Measurements from ENCODE around the gene VAPB. TPM values are rescaled to one million over a fixed set of nuclear protein-coding genes. Genes with fewer than 3 reads are reported as not detected.
A peak's percentile ranks its signal among the peaks of the same experiment; 100 is the strongest.

The VAPB gene
- polyA plus RNA-seq, 1 donor (not counting 4 experiments of a cell fraction or from before 2014, with no cell fraction given), result 38.0 TPM

GRCh38 chr20:58405504-58406291 is 16.7 kb downstream of the VAPB start:
- no peak overlapping the region for H2AFZ ChIP-seq (ENCODE audit: control insufficient read depth, low read length)
- peaks cover 43% of the 10 kb centered on the region for H3K4me1 ChIP-seq (ENCODE audit: control insufficient read depth, extremely low read depth, insufficient read depth, low read length)
- peaks cover 25% of the 10 kb centered on the region for H4K20me1 ChIP-seq (ENCODE audit: control insufficient read depth, extremely low read depth, insufficient read depth, low read length)
- peaks cover 4% of the 10 kb centered on the region for H3K9me1 ChIP-seq (ENCODE audit: control insufficient read depth, extremely low read depth, insufficient read depth, low read length)
- DNase-seq (ENCODE audit: low read depth, low spot score) (no peak), FAIRE-seq (no peak)
- no peak overlapping the region for H3K4me2 ChIP-seq (ENCODE audit: control insufficient read depth, extremely low read depth, insufficient read depth, low read depth, low read length)
- peaks cover 90% of the 10 kb centered on the region for H3K79me2 ChIP-seq (ENCODE audit: control insufficient read depth, insufficient read depth, low read length)
- dilution Hi-C loops (cut with MboI; ENCODE audit: extremely low pct_ligation_motif_present, low sequenced_read_pairs), result no loop called here
- TF ChIP-seq, protein P1, sequence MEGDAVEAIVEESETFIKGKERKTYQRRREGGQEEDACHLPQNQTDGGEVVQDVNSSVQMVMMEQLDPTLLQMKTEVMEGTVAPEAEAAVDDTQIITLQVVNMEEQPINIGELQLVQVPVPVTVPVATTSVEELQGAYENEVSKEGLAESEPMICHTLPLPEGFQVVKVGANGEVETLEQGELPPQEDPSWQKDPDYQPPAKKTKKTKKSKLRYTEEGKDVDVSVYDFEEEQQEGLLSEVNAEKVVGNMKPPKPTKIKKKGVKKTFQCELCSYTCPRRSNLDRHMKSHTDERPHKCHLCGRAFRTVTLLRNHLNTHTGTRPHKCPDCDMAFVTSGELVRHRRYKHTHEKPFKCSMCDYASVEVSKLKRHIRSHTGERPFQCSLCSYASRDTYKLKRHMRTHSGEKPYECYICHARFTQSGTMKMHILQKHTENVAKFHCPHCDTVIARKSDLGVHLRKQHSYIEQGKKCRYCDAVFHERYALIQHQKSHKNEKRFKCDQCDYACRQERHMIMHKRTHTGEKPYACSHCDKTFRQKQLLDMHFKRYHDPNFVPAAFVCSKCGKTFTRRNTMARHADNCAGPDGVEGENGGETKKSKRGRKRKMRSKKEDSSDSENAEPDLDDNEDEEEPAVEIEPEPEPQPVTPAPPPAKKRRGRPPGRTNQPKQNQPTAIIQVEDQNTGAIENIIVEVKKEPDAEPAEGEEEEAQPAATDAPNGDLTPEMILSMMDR (optimal IDR thresholded peaks at IDR 0.05 in 1 of 3, IDR thresholded peaks at IDR 0.05 in 1 of 3, conservative IDR thresholded peaks at IDR 0.05 in 1 of 3; ENCODE audit: extremely low read depth in 1 of 3, insufficient read depth in 2 of 3, low read length in 3 of 3), result no peak
- no peak for TF ChIP-seq EZH2 (IDR thresholded peaks at IDR 0.05; ENCODE audit: low read length)
- no peak overlapping the region for H3K4me3 ChIP-seq (ENCODE audit: control insufficient read depth in 2 of 3, extremely low read depth in 1 of 3, insufficient read depth in 2 of 3, low read depth in 1 of 3, low read length in 3 of 3)
- no peaks in the 10 kb centered on the region for H3K36me3 ChIP-seq (ENCODE audit: control insufficient read depth in 2 of 2, extremely low read depth in 1 of 2, insufficient read depth in 2 of 2, low read length in 2 of 2)
- no peaks in the 10 kb centered on the region for H3K9me3 ChIP-seq (ENCODE audit: control insufficient read depth, low read depth, low read length)
- no peaks in the 10 kb centered on the region for H3K27me3 ChIP-seq (ENCODE audit: control insufficient read depth, extremely low read depth, insufficient read depth, low read length)
- no peak overlapping the region for H3K9ac ChIP-seq (ENCODE audit: control insufficient read depth, extremely low read depth, insufficient read depth, low read length)
- H3K27ac ChIP-seq (ENCODE audit: control insufficient read depth, insufficient read depth, low read length), result no peak overlapping the region

GRCh38 chr20:58406422-58407001 is 17.5 kb downstream of the VAPB start:
- Histone ChIP-seq H3K9me3 (ENCODE audit: control insufficient read depth, low read depth, low read length) (no peaks in the 10 kb centered on the region), H3K4me3 (ENCODE audit: control insufficient read depth in 2 of 3, extremely low read depth in 1 of 3, insufficient read depth in 2 of 3, low read depth in 1 of 3, low read length in 3 of 3) (peak overlapping the region in 2 of 3 experiments; percentile 46 to 65), H2AFZ (ENCODE audit: control insufficient read depth, low read length) (no peak overlapping the region), H3K4me1 (ENCODE audit: control insufficient read depth, extremely low read depth, insufficient read depth, low read length) (peaks cover 40% of the 10 kb centered on the region), H3K9ac (ENCODE audit: control insufficient read depth, extremely low read depth, insufficient read depth, low read length) (peak overlapping the region; percentile 37), H3K9me1 (ENCODE audit: control insufficient read depth, extremely low read depth, insufficient read depth, low read length) (peaks cover 4% of the 10 kb centered on the region), H3K4me2 (ENCODE audit: control insufficient read depth, extremely low read depth, insufficient read depth, low read depth, low read length) (peak overlapping the region; percentile 85), H3K27ac (ENCODE audit: control insufficient read depth, insufficient read depth, low read length) (peak overlapping the region; percentile 67), H4K20me1 (ENCODE audit: control insufficient read depth, extremely low read depth, insufficient read depth, low read length) (peaks cover 22% of the 10 kb centered on the region), H3K27me3 (ENCODE audit: control insufficient read depth, extremely low read depth, insufficient read depth, low read length) (no peaks in the 10 kb centered on the region), H3K79me2 (ENCODE audit: control insufficient read depth, insufficient read depth, low read length) (peaks cover 90% of the 10 kb centered on the region), H3K36me3 (ENCODE audit: control insufficient read depth in 2 of 2, extremely low read depth in 1 of 2, insufficient read depth in 2 of 2, low read length in 2 of 2) (no peaks in the 10 kb centered on the region)
- dilution Hi-C loops (cut with MboI; ENCODE audit: extremely low pct_ligation_motif_present, low sequenced_read_pairs), result no loop called here
- no peak for TF ChIP-seq EZH2 (IDR thresholded peaks at IDR 0.05; ENCODE audit: low read length)
- TF ChIP-seq, protein P1 (optimal IDR thresholded peaks at IDR 0.05 in 1 of 3, IDR thresholded peaks at IDR 0.05 in 1 of 3, conservative IDR thresholded peaks at IDR 0.05 in 1 of 3; ENCODE audit: extremely low read depth in 1 of 3, insufficient read depth in 2 of 3, low read length in 3 of 3), result no peak
- DNase-seq (ENCODE audit: low read depth, low spot score), result no peak
- no peak for FAIRE-seq
